ENCODE results near the gene APBB1.

The APBB1 gene

GRCh38 chr11:6419009-6419631, at the start of gene APBB1:
TSS of gene APBB1 (minus strand) at chr11:6419094. CDS start at chr11:6411347, 7,747 bp downstream.
- DNase-seq: no peak

- DNase-seq: no peak
These were observed 40.2 kb upstream of the APBB1 start for GRCh38 chr11:6459099-6459450.

DNA sequence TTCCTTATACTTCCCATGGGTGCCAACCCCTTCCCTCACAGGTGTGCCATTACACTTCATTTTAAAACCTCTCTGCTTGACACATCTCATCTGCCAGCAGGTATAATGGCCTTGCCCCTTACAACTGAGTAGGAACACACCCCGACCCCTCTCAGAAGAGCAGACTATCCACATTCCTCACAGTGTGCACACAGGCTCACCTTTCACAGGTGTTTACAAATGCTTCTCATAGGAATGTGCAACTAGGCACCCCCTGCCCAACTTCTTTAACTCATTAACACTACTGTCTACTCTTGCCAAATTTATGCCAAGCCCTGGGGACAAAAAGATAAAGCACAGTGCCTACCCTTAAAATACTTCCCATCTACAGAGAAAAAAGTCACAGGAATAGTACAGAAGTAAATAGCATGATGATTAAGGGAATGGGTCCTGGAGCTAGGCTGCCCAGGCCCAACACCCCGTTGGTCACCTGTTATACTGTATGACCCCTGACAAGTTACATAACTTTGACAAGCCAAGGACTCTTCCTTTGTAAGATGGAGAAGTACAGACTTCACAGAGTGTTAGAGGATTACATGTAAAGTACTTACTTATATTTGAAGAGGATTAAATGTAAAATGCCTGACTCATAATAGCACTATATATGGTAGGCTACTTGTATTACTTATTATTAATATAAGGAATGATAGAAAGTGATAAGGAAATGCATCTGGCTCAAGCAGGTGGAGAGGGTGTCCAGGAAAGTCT, 39.6 kb upstream of the APBB1 start:
- no peak for DNase-seq

DNA sequence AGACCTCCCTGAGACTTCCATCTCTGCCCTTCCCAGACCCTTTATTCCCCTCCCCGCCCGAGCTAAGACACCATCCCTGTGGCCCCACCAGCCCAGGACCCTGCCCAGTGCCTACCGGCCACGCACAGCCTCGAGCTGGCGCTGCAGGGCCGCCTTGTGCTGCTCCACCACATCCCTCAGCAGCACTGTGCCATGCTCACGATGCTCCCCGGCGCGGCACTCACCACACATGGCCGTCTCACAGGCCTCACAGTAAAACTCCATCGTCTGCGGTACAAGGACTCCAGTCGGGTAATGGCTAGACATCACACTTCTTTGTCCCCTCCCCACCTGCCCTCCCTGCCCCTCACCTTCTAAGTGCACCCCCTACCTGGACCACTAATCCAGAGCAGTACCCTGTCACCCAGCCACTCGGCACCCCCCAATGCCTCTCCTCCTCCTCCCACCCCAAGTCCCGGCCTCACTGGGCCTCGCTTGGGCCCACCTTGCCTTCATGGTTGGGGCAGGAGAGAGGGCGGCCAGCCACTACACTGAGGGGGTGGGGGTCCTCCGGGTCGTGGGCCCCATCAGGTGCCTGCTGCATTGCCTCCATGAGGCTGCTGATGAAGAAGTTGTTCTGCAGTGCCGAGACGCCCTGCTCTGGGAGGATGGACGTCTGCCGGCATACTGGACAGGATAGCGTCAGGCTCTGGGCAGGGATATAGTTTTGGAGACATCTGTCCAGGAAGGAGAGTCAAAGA, 38.9 kb upstream of the APBB1 start:
- no peak for DNase-seq

GRCh38 chr11:6456361-6457073, 37.6 kb upstream of the APBB1 start:
- DNase-seq: no peak

GRCh38 chr11:6455070-6455469, 36.2 kb upstream of the APBB1 start:
- no peak for DNase-seq

DNA sequence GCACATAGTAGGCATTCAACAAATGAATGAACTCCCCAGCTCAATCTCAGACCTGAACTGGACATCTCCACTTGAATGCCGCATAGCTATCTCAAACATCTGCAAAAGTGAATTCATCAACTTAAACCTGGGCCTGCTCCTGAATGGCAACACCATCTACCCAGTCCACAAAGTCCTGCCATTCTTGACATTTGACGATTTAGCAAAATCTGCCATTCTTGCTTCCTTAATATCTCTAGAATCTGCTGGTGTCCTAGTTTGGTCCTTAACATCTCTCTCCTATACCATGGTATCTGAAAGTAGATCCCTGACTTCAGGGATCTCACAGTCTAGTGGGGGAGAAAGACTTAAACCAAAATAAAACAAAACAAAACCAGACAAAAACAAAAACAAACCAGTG, 34.3 kb upstream of the APBB1 start:
- no peak for DNase-seq

GRCh38 chr11:6452219-6452618, 33.3 kb upstream of the APBB1 start:
- no peak for DNase-seq

GRCh38 chr11:6448574-6448973, 29.7 kb upstream of the APBB1 start:
- DNase-seq: no peak

GRCh38 chr11:6443269-6444003, 24.5 kb upstream of the APBB1 start:
- peak; percentile 12 for DNase-seq

GRCh38 chr11:6442441-6442840, 23.5 kb upstream of the APBB1 start:
- DNase-seq: no peak

DNA sequence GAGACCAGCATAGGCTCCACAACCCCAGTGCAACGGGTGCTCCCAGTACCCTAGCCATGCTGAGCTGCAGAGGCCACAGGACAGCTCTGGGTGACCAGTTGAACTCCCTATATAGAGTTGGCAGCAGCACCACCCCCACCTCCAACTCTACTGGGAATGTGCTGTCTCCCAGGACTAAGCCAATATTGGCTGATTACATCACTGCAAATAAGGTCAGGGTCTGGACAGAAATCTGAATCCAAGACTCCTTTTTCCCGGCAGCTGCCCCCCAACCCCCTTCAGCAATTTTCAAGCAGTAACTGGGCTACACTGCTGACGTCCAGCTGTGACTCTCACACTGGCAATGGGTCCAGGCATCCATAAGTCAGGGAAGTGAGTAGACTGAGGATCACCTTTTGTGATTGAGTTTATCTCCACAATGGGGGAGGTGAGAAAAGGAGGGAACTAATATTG, 22.0 kb upstream of the APBB1 start, which contains the start of gene HPX:
HPX (minus strand) TSS at position 82 of the 453 bp plus-strand sequence; CDS start at position 58, 24 bp downstream.
- no peak for DNase-seq

DNA sequence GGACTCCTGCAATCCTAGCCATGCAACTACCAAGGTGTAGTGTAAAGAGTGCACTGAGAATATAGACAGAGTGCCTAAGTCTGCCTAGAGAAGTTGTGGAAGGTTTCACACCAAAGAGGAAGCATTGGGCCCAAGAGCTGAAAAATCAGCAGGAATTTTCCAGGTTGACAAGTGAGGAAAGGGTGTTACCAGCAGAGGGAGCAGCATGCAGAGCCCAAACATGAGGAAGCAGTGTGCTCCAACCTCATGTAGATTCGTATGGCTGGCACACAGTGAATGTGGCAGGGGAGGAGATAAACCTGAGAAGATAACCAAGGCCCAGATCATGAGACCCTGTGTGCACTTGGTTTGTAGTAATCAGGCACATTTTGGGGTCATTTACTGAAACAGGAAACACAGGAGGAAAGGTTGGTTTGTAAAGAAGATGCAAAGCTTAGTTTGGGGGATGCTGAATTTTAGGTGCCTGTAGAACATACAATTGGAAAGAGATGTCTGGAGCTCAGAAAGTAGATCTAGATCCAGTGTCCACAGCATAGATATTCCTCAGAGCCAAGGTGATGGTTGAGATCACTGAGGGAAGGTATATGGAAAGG, 20.2 kb upstream of the APBB1 start:
- DNase-seq: peak; percentile 38

DNA sequence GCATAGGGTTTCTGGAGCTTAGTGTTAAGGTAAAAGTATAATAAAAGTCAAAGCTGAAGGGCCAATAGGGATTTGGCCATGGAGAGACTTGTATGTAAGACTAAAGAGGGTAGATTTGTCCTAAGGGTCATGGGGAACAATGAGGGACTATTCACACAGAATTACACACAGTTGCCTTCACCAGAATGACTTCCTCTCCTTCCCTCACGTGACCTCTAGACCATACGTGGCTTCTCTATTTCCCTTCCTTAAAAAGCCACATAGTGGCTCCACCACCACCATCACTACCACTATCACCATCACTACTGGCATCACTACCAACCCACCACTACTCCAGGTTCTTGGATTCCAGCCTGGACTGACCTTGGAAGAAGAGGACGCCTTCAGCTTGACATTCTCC, 19.1 kb upstream of the APBB1 start:
- DNase-seq: no peak

- no peak for DNase-seq
These were observed 18.5 kb upstream of the APBB1 start for GRCh38 chr11:6437423-6437822.

GRCh38 chr11:6433998-6434660, 15.2 kb upstream of the APBB1 start:
- DNase-seq: no peak

DNA sequence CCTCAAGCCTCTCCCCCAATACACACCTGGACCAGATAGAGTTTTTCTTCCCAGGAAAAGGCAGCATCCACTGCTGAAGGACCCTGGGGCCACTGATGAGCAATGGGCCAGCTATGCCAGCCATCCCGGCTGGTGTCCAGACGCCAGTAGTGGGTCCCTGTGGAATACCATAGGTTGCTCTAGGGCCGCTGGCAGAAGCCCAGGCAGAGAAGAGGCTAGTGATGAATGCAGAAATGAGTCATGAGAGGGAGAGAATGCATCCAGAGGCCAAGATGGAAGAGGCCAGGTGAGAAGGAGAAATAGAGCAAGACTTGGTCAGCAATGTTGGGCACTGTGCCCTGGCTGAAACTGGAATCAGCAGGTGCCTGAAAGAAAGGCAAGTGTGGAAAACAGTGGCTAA, 13.0 kb upstream of the APBB1 start:
- DNase-seq: no peak

DNA sequence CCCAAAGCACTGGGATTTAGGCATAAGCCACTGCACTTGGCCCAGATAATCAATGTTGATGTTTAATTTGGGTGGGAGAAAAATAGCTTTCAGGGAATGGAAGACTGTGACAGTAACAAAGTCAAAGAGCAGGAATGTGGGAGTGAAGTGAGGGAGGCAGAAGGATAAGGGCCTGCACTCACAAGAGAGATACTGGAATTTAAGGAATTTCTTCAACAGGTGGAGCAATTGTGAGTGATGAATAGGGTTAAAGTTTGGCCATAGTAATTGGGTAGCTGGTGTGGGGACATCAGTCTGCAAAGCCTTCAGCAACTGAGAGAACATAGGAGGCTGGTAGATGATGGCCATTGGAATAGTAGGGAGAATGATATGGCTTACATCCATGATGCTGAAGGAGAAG, 8.6 kb upstream of the APBB1 start:
- no peak for DNase-seq

- no peak for DNase-seq
These were observed 1.8 kb upstream of the APBB1 start for GRCh38 chr11:6420677-6421076.

- no peak for DNase-seq
These were observed 311 bp downstream of the APBB1 start for GRCh38 chr11:6418557-6419008.

- DNase-seq: no peak
These were observed 862 bp downstream of the APBB1 start for GRCh38 chr11:6417907-6418556.
